Neural crest cell (in vitro differentiated cells): Measurements from ENCODE around the gene CDK16. TPM values are rescaled to one million over a fixed set of nuclear protein-coding genes. Genes with fewer than 3 reads are reported as not detected.

Experiments
- DNase-seq: peaks from one replicate; pipeline ENCODE4 v3.0.0; 2021; ENCODE audit warnings: low read depth, mixed read lengths, low spot score
- H3K27ac Mint-ChIP-seq: one replicate; pipeline ENCODE4 v1.8.0; 2021; ENCODE audit warnings: mild to moderate bottlenecking, mixed read lengths; ENCODE audit not compliant: unreplicated experiment
- H3K27me3 Mint-ChIP-seq: 2 replicates; pipeline ENCODE4 v1.8.0; 2021; ENCODE audit warnings: low read depth, mild to moderate bottlenecking, mixed read lengths
- H3K36me3 Mint-ChIP-seq: 2 replicates; pipeline ENCODE4 v1.8.0; 2021; ENCODE audit warnings: low read depth, mild to moderate bottlenecking, mixed read lengths
- H3K4me1 Mint-ChIP-seq: 2 replicates; pipeline ENCODE4 v1.8.0; 2021; ENCODE audit warnings: mixed read lengths
- H3K4me3 Mint-ChIP-seq: one replicate; pipeline ENCODE4 v1.8.0; 2021; ENCODE audit warnings: mild to moderate bottlenecking, mixed read lengths
- H3K9me3 Mint-ChIP-seq: 2 replicates; pipeline ENCODE4 v1.8.0; 2021; ENCODE audit warnings: mixed read lengths
- total RNA-seq: library from RNA; stranded (reverse); gene quantifications from 2 replicates; pipeline ENCODE4 v1.2.1, GENCODE V29; 2021
- TF ChIP-seq, protein P1 (sequence below): fragments of 200-600 bp; sonication (generic); conservative IDR thresholded peaks from 2 replicates; pipeline ENCODE4 v1.5.0; 2021; ENCODE audit warnings: antibody characterized with exemption, mild to moderate bottlenecking

CDK16 gene
- total RNA-seq, 1 donor from 2014 or later = 289 TPM

DNA sequence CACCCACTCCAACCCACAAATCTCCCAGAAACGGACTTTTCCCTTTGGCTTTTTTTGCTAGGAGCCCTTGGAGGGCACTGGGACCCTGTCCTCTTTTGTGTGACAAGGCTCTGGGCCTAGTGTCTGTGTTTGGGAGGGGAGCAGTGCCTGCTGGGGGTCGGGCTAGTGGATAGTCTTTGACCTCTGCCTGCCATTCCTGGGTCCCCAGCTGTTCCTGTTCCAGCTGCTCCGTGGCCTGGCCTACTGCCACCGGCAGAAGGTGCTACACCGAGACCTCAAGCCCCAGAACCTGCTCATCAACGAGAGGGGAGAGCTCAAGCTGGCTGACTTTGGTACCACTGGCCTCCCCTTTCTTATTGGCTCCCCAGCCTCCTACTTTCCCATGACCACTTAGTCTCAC lies 7.6 kb downstream of the CDK16 start:
- H3K36me3 Mint-ChIP-seq = peaks cover 28% of the 10 kb centered on the region
- H3K27me3 Mint-ChIP-seq = no peaks in the 10 kb centered on the region
- TF ChIP-seq, protein P1, sequence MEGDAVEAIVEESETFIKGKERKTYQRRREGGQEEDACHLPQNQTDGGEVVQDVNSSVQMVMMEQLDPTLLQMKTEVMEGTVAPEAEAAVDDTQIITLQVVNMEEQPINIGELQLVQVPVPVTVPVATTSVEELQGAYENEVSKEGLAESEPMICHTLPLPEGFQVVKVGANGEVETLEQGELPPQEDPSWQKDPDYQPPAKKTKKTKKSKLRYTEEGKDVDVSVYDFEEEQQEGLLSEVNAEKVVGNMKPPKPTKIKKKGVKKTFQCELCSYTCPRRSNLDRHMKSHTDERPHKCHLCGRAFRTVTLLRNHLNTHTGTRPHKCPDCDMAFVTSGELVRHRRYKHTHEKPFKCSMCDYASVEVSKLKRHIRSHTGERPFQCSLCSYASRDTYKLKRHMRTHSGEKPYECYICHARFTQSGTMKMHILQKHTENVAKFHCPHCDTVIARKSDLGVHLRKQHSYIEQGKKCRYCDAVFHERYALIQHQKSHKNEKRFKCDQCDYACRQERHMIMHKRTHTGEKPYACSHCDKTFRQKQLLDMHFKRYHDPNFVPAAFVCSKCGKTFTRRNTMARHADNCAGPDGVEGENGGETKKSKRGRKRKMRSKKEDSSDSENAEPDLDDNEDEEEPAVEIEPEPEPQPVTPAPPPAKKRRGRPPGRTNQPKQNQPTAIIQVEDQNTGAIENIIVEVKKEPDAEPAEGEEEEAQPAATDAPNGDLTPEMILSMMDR = no peak
- no peak overlapping the region for H3K27ac Mint-ChIP-seq
- no peaks in the 10 kb centered on the region for H3K9me3 Mint-ChIP-seq
- H3K4me1 Mint-ChIP-seq = peaks cover 15% of the 10 kb centered on the region
- DNase-seq = no peak
- H3K4me3 Mint-ChIP-seq = no peak overlapping the region

DNA sequence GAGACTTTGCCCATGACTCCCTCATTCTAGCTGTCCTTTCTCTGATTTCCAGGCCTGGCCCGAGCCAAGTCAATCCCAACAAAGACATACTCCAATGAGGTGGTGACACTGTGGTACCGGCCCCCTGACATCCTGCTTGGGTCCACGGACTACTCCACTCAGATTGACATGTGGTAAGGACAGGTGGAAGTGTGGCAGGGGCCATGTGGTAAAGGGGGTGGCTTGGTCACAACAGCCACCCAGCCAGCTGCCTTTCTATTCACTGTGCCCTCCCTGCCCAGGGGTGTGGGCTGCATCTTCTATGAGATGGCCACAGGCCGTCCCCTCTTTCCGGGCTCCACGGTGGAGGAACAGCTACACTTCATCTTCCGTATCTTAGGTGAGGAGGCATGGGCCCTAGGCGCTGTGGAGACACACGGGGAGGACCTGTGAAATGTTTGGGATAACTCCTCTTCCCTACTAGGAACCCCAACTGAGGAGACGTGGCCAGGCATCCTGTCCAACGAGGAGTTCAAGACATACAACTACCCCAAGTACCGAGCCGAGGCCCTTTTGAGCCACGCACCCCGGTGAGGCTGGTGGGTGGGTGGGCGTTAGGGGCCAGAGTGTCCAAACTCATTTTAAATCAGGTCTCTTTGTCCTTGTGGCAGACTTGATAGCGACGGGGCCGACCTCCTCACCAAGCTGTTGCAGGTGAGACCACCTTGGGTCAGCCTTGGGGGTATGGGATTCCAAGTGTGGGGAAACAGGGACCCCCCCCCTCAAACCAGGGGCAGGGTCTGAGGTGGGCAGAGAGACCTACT lies 8.3 kb downstream of the CDK16 start:
- peaks cover 28% of the 10 kb centered on the region for H3K36me3 Mint-ChIP-seq
- H3K4me3 Mint-ChIP-seq = no peak overlapping the region
- no peak for DNase-seq
- no peak overlapping the region for H3K27ac Mint-ChIP-seq
- H3K4me1 Mint-ChIP-seq = peaks cover 16% of the 10 kb centered on the region
- TF ChIP-seq, protein P1 = no peak
- H3K9me3 Mint-ChIP-seq = no peaks in the 10 kb centered on the region
- no peaks in the 10 kb centered on the region for H3K27me3 Mint-ChIP-seq

DNA sequence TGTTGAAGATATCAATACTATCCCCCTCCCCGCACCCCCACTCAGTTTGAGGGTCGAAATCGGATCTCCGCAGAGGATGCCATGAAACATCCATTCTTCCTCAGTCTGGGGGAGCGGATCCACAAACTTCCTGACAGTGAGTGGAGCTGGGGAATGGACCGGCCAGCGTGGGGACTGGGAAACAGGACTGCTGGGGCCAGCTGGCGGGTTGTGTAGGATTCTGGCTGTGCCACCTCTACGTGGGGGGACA lies 8.8 kb downstream of the CDK16 start:
- H3K4me3 Mint-ChIP-seq = no peak overlapping the region
- H3K27me3 Mint-ChIP-seq = no peaks in the 10 kb centered on the region
- TF ChIP-seq, protein P1 = no peak
- peaks cover 28% of the 10 kb centered on the region for H3K36me3 Mint-ChIP-seq
- H3K27ac Mint-ChIP-seq = no peak overlapping the region
- H3K4me1 Mint-ChIP-seq = peaks cover 18% of the 10 kb centered on the region
- no peaks in the 10 kb centered on the region for H3K9me3 Mint-ChIP-seq
- no peak for DNase-seq

DNA sequence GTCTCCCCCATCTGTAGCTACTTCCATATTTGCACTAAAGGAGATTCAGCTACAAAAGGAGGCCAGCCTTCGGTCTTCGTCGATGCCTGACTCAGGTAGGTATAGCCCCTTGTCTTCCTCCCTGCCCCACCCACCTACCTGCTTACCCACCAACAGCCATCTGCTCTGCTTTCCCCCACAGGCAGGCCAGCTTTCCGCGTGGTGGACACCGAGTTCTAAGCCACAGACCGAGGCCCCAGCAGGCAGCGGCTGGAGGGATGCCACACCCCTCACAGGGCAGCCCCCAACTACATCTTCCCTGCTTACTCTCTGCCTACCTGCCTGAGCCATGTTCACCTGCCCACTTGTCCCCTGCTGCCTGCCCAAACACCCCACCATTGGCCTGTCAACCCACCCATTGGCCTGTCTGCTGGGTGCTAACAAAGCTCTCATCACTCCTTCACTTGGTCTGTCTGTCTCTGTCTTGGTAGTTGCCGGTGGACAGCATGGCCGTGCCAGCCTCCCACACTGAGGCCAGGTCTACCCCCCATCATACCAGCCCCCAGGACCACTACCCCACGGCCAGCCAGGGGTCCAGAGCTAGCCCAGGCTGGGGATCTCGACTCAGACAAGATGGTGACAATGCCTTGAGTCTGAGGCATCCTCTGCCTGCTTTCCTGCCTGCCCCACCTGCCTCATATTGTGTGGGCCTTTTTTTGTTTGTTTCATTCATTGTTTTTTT lies 10.2 kb downstream of the CDK16 start:
- Mint-ChIP-seq H3K4me3 (peak overlapping the region; percentile 61), H3K9me3 (no peaks in the 10 kb centered on the region), H3K36me3 (peaks cover 31% of the 10 kb centered on the region), H3K4me1 (peaks cover 26% of the 10 kb centered on the region), H3K27me3 (peaks cover 5% of the 10 kb centered on the region), H3K27ac (no peak overlapping the region)
- TF ChIP-seq, protein P1 = no peak
- DNase-seq = no peak

DNA sequence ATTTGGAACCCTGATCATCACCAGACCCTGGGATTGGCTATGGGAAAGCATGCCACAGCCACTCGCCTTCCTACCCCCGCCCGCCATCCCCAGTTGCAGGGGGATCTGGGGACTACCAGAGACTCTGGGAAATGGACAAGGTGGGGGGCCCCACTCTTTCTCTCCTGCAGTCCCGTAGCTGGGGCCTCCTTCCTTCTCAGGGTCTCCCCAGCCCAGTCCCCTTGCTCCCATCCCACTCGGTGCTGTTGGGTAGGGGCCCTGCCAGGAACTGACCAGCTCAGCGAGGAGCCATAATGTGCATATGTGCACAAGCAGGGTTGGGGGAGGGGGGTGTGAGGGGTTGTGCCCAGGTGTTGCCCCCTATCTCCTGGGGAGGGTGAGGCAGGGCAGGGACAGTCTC lies 10.9 kb downstream of the CDK16 start:
- no peak for DNase-seq
- Mint-ChIP-seq H3K4me3 (no peak overlapping the region), H3K27ac (no peak overlapping the region), H3K36me3 (peaks cover 31% of the 10 kb centered on the region), H3K27me3 (peaks cover 5% of the 10 kb centered on the region), H3K4me1 (peaks cover 31% of the 10 kb centered on the region), H3K9me3 (no peaks in the 10 kb centered on the region)
- TF ChIP-seq, protein P1 = no peak
